Stomach (tissue), 9 donors: Measurements from ENCODE around the gene DCDC1. TPM values are rescaled to one million over a fixed set of nuclear protein-coding genes. Genes with fewer than 3 reads are reported as not detected.

Source experiments
- DNase-seq, 2 donors: peaks; one replicate each; pipeline versions ENCODE4 v3.0.0 to v3.0.0-alpha.2; 2013 to 2019
- H3K27ac ChIP-seq, 5 donors: fragments of 200-600 bp in 4 of 5; sonication (generic) in 4 of 5; one replicate each; pipeline ENCODE4 v1.5.1; 2013 to 2019; ENCODE audit warnings: mild to moderate bottlenecking in 1 of 5, moderate library complexity in 1 of 5
- H3K27me3 ChIP-seq, 3 donors: fragments of 200-600 bp; sonication (generic); one replicate each; pipeline ENCODE4 v1.5.1; 2017 to 2019; ENCODE audit warnings: mixed run types in 1 of 3
- H3K36me3 ChIP-seq, 4 donors: fragments of 200-600 bp; sonication (generic); 1 replicate in 3 of 4; 2 replicates in 1 of 4; pipeline ENCODE4 v1.5.1; 2016 to 2019
- H3K4me1 ChIP-seq, 4 donors: fragments of 200-600 bp; sonication (generic); one replicate each; pipeline ENCODE4 v1.5.1; 2016 to 2019
- H3K4me3 ChIP-seq, 4 donors: fragments of 200-600 bp; sonication (generic) in 3 of 4; one replicate each; pipeline ENCODE4 v1.5.1; 2016 to 2019; ENCODE audit warnings: mild to moderate bottlenecking in 1 of 4
- H3K9me3 ChIP-seq, 4 donors: fragments of 200-600 bp; sonication (generic); one replicate each; pipeline ENCODE4 v1.5.1; 2016 to 2019
- EP300 ChIP-seq: sonication (generic); formaldehyde crosslinking; IDR thresholded peaks from one replicate; pipeline ENCODE4 v1.6.1; 2017; ENCODE audit warnings: antibody characterized with exemption
- POLR2A ChIP-seq, 4 donors: fragments of 450-650 bp; IDR thresholded peaks; one replicate each; pipeline ENCODE4 v1.6.1; 2016; ENCODE audit warnings: antibody characterized with exemption in 4 of 4, control low read depth in 2 of 4, mild to moderate bottlenecking in 1 of 4, moderate library complexity in 1 of 4
- POLR2AphosphoS5 ChIP-seq, 3 donors: sonication (generic); formaldehyde crosslinking; IDR thresholded peaks; one replicate each; pipeline ENCODE4 v1.6.1; 2016; ENCODE audit warnings: antibody characterized with exemption in 3 of 3
- WGBS, 5 donors: extraction: QIAGEN DNeasy Blood & Tissue Kit in 3 of 5; methylation state at CpG; one replicate each; pipeline versions ENCODE4 v1.1.5 to v1.1.7; 2013 to 2018; 5-methylcytosine and 5-hydroxymethylcytosine counted together
- intact Hi-C: fragments of 100-400 bp; cut with DNase I; formaldehyde crosslinking; loops from one replicate; pipeline ENCODE4 v1.15.1; 2023; ENCODE audit warnings: low total_unique reads
- polyA plus RNA-seq, 3 donors: library from polyadenylated mRNA; stranded (reverse); fragments of 200-250 nt; gene quantifications; one replicate each; pipeline ENCODE4 v1.2.3, GENCODE V29; 2013
- total RNA-seq, 5 donors: library from RNA; depleted of rRNA; stranded (reverse); fragments of >200 nt; gene quantifications; one replicate each; pipeline versions ENCODE4 v1.1.0 to v1.2.3, GENCODE V29; 2014 to 2016
- TF ChIP-seq, protein P1 (sequence below), 7 experiments: fragments of 450-650 bp in 4 of 7; fragments of 200-600 bp in 3 of 7; sonication (generic) in 3 of 7; IDR thresholded peaks; one replicate each; pipeline ENCODE4 v1.5.1; 2016 to 2019; ENCODE audit warnings: antibody characterized with exemption in 7 of 7, control low read depth in 2 of 7, mild to moderate bottlenecking in 1 of 7
- donor health status: healthy with polysubstance abuse.
- donor health status: Bipolar disorder and iron deficiency.
- donor health status: healthy.

Gene DCDC1
- total and polyA plus RNA-seq, 8 donors: 0.45 to 0.55 TPM; not detected in 6

DNA sequence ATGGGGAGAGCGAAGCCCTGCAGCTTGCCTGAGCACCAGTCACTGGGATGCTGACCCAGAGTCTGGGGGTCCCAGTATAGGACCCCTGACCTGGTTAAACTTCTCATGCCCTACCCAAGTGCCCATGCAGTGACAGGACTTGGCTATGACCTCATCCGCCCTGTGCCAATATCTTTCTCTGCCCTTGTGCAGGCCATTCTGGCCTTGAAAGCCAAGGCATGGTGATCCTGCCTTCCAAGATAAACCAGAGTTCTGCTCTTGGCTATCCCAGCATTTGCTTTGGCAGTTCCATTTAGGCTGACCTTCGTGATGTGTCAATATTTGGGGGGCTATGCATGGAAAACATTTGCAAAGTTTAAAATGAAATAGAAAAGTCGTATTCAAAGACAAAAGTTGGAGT lies 542.6 kb downstream of the DCDC1 start:
- Histone ChIP-seq H3K36me3 (no peaks in the 10 kb centered on the region), H3K4me1 (no peaks in the 10 kb centered on the region), H3K27ac (no peak overlapping the region), H3K9me3 (no peaks in the 10 kb centered on the region), H3K27me3 (no peaks in the 10 kb centered on the region), H3K4me3 (no peak overlapping the region)
- intact Hi-C loops: no loop called here
- TF ChIP-seq EP300 (no peak), POLR2A (IDR thresholded peaks at IDR 0.05) (no peak), POLR2AphosphoS5 (IDR thresholded peaks at IDR 0.05) (no peak)
- TF ChIP-seq, protein P1, sequence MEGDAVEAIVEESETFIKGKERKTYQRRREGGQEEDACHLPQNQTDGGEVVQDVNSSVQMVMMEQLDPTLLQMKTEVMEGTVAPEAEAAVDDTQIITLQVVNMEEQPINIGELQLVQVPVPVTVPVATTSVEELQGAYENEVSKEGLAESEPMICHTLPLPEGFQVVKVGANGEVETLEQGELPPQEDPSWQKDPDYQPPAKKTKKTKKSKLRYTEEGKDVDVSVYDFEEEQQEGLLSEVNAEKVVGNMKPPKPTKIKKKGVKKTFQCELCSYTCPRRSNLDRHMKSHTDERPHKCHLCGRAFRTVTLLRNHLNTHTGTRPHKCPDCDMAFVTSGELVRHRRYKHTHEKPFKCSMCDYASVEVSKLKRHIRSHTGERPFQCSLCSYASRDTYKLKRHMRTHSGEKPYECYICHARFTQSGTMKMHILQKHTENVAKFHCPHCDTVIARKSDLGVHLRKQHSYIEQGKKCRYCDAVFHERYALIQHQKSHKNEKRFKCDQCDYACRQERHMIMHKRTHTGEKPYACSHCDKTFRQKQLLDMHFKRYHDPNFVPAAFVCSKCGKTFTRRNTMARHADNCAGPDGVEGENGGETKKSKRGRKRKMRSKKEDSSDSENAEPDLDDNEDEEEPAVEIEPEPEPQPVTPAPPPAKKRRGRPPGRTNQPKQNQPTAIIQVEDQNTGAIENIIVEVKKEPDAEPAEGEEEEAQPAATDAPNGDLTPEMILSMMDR (IDR thresholded peaks at IDR 0.05): no peak
- DNase-seq: no peak
- WGBS, 5 donors: 66 to 75% (median 68%) methylated on average over 4 of the region's 4 CpGs

DNA sequence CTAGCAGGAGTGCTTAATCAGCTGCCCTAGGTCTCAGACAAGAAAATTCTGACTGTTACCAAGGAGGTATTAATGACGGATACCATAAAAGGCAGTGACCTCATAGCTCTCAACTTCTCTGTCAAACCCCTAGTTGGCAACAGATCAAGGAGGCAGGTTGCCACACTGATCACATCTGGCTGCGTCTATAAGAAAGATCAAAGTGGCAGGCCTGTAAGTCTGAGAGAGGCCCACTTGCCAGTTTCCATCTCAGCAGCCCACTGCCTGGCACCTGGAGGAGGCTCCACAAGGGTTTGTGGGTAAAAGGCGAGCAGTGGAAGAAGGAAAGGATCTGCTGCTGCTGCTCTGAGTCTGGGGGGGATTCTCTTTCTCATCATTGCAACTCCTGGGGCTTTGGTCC lies 543.8 kb downstream of the DCDC1 start:
- Histone ChIP-seq H3K4me1 (no peaks in the 10 kb centered on the region), H3K36me3 (no peaks in the 10 kb centered on the region)
- no peak for DNase-seq

GRCh38 chr11:30823119-30823518 lies 546.4 kb downstream of the DCDC1 start:
- H3K4me1 ChIP-seq: no peaks in the 10 kb centered on the region
- TF ChIP-seq, protein P1 (IDR thresholded peaks at IDR 0.05): no peak
- TF ChIP-seq EP300 (no peak), POLR2AphosphoS5 (IDR thresholded peaks at IDR 0.05) (no peak), POLR2A (IDR thresholded peaks at IDR 0.05) (no peak)
- intact Hi-C loops: no loop called here
- H3K36me3 ChIP-seq: no peaks in the 10 kb centered on the region
- no peaks in the 10 kb centered on the region for H3K9me3 ChIP-seq
- H3K4me3 ChIP-seq: no peak overlapping the region
- H3K27ac ChIP-seq: no peak overlapping the region
- 74 to 97% (median 82%) methylated on average over 1 of the region's 1 CpG for WGBS, 5 donors
- H3K27me3 ChIP-seq: no peaks in the 10 kb centered on the region
- no peak for DNase-seq

More for the DNA sequence above, 543.8 kb downstream of the DCDC1 start:
- intact Hi-C loops: no loop called here
- Histone ChIP-seq H3K27me3 (no peaks in the 10 kb centered on the region), H3K9me3 (no peaks in the 10 kb centered on the region), H3K4me3 (no peak overlapping the region), H3K27ac (no peak overlapping the region)
- TF ChIP-seq POLR2AphosphoS5 (IDR thresholded peaks at IDR 0.05) (no peak), POLR2A (IDR thresholded peaks at IDR 0.05) (no peak), EP300 (no peak)
- TF ChIP-seq, protein P1 (IDR thresholded peaks at IDR 0.05): no peak
- WGBS, 5 donors: 62 to 92% (median 71%) methylated on average over 3 of the region's 3 CpGs

DNA sequence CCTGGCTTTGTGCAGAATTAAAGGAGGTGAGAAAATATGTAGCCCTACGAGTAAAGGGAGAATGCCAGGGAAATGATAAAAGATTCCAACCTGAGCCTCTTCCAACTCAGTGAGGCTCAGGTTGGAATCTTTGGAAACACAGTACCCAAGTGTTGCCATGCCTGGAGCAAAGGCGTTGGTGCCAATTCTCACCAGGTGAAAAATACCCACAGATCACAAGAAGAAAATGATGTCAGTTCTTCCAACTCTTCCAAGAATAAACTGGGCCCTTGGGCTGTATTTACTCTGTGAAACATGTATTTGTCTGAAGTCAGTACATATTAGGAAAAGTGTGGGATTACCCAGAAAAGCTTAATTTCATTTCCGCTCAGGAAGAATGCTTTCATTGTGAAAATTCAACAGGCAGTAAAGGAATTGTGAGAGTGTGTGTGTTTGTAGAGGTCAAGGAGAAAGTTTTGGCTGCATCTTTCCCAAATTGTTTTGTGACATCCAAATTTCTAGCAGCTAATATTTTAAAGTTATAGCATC lies 548.0 kb downstream of the DCDC1 start:
- DNase-seq: no peak
- Histone ChIP-seq H3K27me3 (no peaks in the 10 kb centered on the region), H3K36me3 (no peaks in the 10 kb centered on the region), H3K27ac (no peak overlapping the region), H3K9me3 (no peaks in the 10 kb centered on the region), H3K4me3 (no peak overlapping the region), H3K4me1 (no peaks in the 10 kb centered on the region)
- TF ChIP-seq, protein P1 (IDR thresholded peaks at IDR 0.05): no peak
- TF ChIP-seq POLR2A (IDR thresholded peaks at IDR 0.05) (no peak), EP300 (no peak), POLR2AphosphoS5 (IDR thresholded peaks at IDR 0.05) (no peak)
- intact Hi-C loops: no loop called here
- whole genome bisulfite sequencing, 5 donors: 84 to 95% (median 88%) methylated on average over 3 of the region's 3 CpGs
